Lung (tissue), 12 donors: ENCODE data around the gene ERBB4. TPM values are rescaled to one million over a fixed set of nuclear protein-coding genes. Genes with fewer than 3 reads are reported as not detected.

ENCODE experiments used
- ATAC-seq: fragments of 200-7000 bp; cut with Tn5 transposase; one replicate; pipeline ENCODE4 v1.9.1; 2020; ENCODE audit warnings: moderate number of reproducible peaks; ENCODE audit not compliant: insufficient read depth, low FRiP score
- DNase-seq, 3 donors: peaks; one replicate each; pipeline ENCODE4 v3.0.0-alpha.2; 2013 to 2017
- H3K27ac ChIP-seq, 2 donors: one replicate each; pipeline ENCODE4 v1.5.1; 2013; ENCODE audit warnings: mild to moderate bottlenecking in 2 of 2, moderate library complexity in 2 of 2, control low read depth in 1 of 2, inconsistent platforms in 1 of 2, low read depth in 1 of 2, low read length in 1 of 2
- H3K27me3 ChIP-seq, 3 donors: one replicate each; pipeline ENCODE4 v1.5.1; 2013; ENCODE audit warnings: low read length in 2 of 3; ENCODE audit not compliant: control insufficient read depth in 3 of 3, insufficient read depth in 3 of 3
- H3K36me3 ChIP-seq, 4 donors: one replicate each; pipeline ENCODE4 v1.5.1; 2013; ENCODE audit warnings: low read length in 4 of 4, mild to moderate bottlenecking in 1 of 4, moderate library complexity in 1 of 4; ENCODE audit not compliant: control insufficient read depth in 4 of 4, insufficient read depth in 4 of 4
- H3K4me1 ChIP-seq, 5 donors: one replicate each; pipeline ENCODE4 v1.5.1; 2013; ENCODE audit warnings: low read length in 5 of 5, mild to moderate bottlenecking in 2 of 5, moderate library complexity in 1 of 5; ENCODE audit not compliant: control insufficient read depth in 5 of 5, insufficient read depth in 5 of 5
- H3K4me3 ChIP-seq: one replicate; pipeline ENCODE4 v1.5.1; 2013; ENCODE audit warnings: mild to moderate bottlenecking, control low read depth, moderate library complexity
- H3K9ac ChIP-seq, 2 donors: one replicate each; pipeline ENCODE4 v1.5.1; 2013; ENCODE audit warnings: low read length in 2 of 2, control low read depth in 1 of 2; ENCODE audit not compliant: insufficient read depth in 1 of 2
- H3K9me3 ChIP-seq, 4 donors: one replicate each; pipeline ENCODE4 v1.5.1; 2013; ENCODE audit warnings: low read length in 3 of 4, mild to moderate bottlenecking in 1 of 4, moderate library complexity in 1 of 4; ENCODE audit not compliant: control insufficient read depth in 4 of 4, insufficient read depth in 3 of 4
- whole genome bisulfite sequencing, 2 donors: extraction: QIAGEN DNeasy Blood & Tissue Kit; methylation state at CpG; one replicate each; pipeline ENCODE4 v1.1.7; 2013; 5-methylcytosine and 5-hydroxymethylcytosine counted together
- polyA plus RNA-seq, 2 donors: library from polyadenylated mRNA; stranded (reverse); fragments of 200-250 nt; gene quantifications; one replicate each; pipeline ENCODE4 v1.2.1, GENCODE V29; 2013
- total RNA-seq, 2 donors: library from RNA; depleted of rRNA in 1 of 2; stranded (reverse); fragments of >200 nt in 1 of 2; gene quantifications; one replicate each; pipeline ENCODE4 v1.2.1, GENCODE V29; 2014 to 2021
- TF ChIP-seq, protein P1 (sequence below): IDR thresholded peaks from 2 replicates; pipeline ENCODE4 v1.5.1; 2012; ENCODE audit warnings: mild to moderate bottlenecking; ENCODE audit errors: control extremely low read depth, extremely low read depth
- donor health status: control.
- donor health status: control.
- donor health status: Bipolar disorder and iron deficiency.
- donor health status: healthy.
- donor health status: DM: yes; HTN: yes; CAD: no.

The ERBB4 gene
- total and polyA plus RNA-seq, 4 donors, result 0.41 to 16.8 (median 5.3) TPM

DNA sequence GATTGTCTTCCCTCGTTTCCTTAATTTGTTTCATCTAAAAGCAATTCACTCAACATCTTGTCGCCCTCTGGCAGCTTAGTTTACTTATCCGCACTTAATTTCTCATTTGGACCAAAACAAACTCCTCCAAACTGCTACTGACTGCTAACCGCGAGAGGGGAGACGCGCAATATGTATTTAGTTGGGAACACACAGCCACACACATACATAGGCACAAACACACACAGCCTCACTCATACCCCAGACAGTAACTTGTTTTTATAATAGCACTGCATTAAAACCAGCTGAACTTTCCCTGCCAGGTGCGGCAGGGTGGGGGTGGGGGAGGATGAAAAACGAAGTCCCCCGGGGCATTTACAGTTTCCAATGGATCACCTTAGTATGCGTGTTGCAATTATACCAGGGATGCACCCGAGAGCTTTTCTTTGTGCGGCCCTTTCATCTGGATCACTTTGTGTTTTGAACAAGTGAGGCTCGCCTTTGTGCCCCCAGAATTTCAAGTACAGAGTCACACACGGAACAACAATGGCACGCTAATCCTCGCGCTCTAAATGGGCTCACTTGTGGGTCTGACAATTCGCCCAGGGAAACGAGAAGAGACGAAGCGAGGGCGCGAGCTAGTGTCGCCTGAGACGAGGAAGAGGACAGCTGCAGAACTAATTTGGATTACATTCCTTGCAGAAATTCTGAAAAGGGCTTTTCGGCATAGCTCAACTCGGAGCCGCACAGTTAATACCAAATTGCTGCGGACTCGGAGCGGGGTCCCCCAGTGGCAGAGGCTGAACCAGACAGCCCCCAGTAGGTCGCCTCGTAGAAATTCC, 2.4 kb downstream of the ERBB4 start:
- TF ChIP-seq, protein P1, sequence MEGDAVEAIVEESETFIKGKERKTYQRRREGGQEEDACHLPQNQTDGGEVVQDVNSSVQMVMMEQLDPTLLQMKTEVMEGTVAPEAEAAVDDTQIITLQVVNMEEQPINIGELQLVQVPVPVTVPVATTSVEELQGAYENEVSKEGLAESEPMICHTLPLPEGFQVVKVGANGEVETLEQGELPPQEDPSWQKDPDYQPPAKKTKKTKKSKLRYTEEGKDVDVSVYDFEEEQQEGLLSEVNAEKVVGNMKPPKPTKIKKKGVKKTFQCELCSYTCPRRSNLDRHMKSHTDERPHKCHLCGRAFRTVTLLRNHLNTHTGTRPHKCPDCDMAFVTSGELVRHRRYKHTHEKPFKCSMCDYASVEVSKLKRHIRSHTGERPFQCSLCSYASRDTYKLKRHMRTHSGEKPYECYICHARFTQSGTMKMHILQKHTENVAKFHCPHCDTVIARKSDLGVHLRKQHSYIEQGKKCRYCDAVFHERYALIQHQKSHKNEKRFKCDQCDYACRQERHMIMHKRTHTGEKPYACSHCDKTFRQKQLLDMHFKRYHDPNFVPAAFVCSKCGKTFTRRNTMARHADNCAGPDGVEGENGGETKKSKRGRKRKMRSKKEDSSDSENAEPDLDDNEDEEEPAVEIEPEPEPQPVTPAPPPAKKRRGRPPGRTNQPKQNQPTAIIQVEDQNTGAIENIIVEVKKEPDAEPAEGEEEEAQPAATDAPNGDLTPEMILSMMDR, result no peak

DNA sequence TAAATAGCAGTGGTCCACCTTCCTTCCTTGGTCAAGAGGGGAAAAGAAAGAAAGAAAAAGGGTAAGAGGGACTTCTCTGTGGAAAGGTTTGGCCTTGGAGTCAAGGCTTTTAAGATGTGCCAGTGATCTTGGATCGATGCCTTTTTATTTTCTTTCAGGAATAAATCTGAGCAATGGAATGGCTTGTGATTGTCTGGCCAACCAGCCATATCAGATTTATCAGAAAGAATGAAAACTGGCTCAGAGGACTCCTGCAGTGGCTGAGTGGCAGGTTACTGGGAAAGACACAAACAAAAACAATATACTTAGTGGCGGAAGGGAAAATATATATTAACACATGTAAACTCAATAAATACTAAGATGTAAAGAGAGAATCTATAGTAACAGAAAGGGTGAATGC, 4.3 kb downstream of the ERBB4 start:
- Histone ChIP-seq H3K9ac (no peak overlapping the region), H3K4me1 (peaks cover 0 to 24% (median 0%) of the 10 kb centered on the region in 5 donors), H3K36me3 (no peaks in the 10 kb centered on the region), H3K27ac (no peak overlapping the region), H3K4me3 (no peak overlapping the region), H3K27me3 (peaks cover 0 to 46% (median 34%) of the 10 kb centered on the region in 3 donors), H3K9me3 (no peaks in the 10 kb centered on the region)
- DNase-seq (no peak), ATAC-seq (no peak)
- 91 to 95% methylated on average over 2 of the region's 2 CpGs for WGBS, 2 donors
- TF ChIP-seq, protein P1, result no peak

More for the DNA sequence above, 2.4 kb downstream of the ERBB4 start:
- Histone ChIP-seq H3K27ac (peak overlapping the region in 1 of 2 donors; percentile 2), H3K27me3 (peaks cover 0 to 53% (median 34%) of the 10 kb centered on the region in 3 donors), H3K9ac (no peak overlapping the region), H3K4me1 (peaks cover 0 to 24% (median 0%) of the 10 kb centered on the region in 5 donors), H3K36me3 (no peaks in the 10 kb centered on the region), H3K4me3 (no peak overlapping the region), H3K9me3 (no peaks in the 10 kb centered on the region)
- WGBS, 2 donors, result 3 to 8% methylated on average over 34 of the region's 34 CpGs
- no peak for ATAC-seq
- DNase-seq, result peak; percentile 25 to 48 (median 44)

DNA sequence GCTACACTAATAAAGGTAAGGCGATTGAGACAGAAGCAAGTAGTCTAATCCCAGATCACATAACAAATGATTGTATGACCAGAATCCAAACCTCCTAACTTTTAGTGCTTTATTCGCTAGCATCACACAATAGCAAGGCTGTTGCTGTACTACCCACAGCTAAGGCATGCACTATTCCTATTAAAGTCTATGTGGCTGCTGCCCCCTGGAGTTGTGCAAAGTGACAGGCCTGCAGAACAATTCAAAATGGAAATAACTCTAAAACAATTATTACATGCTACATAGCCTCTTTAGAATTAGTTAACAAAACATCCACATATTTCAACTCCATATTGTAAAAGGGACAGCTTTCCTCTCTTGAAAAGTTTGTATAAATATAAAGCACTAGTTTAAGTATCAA, 6.0 kb downstream of the ERBB4 start:
- Histone ChIP-seq H3K4me1 (peaks cover 0 to 16% (median 0%) of the 10 kb centered on the region in 5 donors), H3K4me3 (no peak overlapping the region), H3K27me3 (peaks cover 0 to 43% (median 34%) of the 10 kb centered on the region in 3 donors), H3K9ac (no peak overlapping the region), H3K36me3 (no peaks in the 10 kb centered on the region), H3K9me3 (no peaks in the 10 kb centered on the region), H3K27ac (no peak overlapping the region)
- WGBS, 2 donors, result 93 to 94% methylated on average over 2 of the region's 2 CpGs
- no peak for DNase-seq
- no peak for ATAC-seq
- TF ChIP-seq, protein P1, result no peak
